CD4-positive, alpha-beta T cell treated with Interleukin-10 for 1 hour (primary cell): Measurements from ENCODE around the gene IFITM2.
"Not testable (repeated sequence)": the region's sequence is repeated elsewhere in the genome, so short reads cannot be mapped to it uniquely, and the experiment has no call there.

Experiments
- DNase-seq: peaks from one replicate; pipeline ENCODE4 v3.0.0-alpha.2; 2020

IFITM2 gene

DNA sequence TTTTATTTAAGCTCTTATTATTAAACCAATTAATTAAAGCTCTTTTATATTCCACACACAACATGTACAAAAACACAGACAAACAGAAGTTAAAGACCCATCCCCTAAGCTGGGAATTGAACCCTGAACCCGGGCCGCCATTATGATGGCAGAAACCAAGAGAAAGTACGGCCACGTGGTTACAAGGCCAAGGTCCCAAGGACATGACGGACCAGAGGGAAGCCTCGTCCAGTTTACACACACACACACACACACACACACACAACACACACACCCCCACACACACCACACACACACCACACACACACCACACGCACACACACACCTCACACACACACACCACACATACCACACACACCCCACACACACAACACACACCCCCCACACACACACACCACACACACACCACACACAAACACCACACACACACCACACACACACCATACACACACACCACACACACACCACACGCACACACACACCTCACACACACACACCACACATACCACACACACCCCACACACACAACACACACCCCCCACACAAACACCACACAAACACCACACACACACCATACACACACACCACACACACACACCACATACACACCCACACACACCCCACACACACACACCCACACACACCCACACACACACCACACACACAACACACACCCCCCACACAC is 41.8 kb downstream of the IFITM2 start:
- DNase-seq = not testable (repeated sequence)

DNA sequence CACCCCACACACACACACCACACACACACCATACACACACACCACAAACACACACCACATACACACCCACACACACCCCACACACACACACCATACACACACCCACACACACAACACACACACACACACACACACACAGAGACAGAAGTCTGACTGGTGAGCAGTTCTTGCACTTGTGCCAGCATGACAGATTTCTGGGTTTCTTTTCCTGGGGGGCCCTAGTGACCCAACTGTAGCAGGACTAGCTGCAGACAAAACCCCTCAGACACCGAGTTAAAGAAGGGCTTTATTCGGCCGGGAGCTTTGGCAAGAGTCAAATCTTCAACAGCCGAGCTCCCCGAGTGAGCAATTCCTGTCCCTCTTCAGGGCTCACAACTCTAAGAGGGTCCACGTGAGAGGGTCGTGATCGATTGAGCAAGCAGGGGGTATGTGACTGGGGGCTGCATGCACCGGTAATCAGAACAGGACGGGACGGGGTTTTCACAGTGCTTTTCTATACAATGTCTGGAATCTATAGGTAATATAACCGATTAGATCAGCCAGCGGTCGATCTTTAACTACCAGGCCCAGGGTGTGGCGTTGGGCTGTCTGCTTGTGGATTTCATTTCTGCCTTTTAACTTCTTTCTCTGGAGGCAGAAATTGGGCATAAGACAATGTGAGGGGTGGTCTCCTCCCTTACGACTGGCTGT is 42.6 kb downstream of the IFITM2 start:
- not testable (repeated sequence) for DNase-seq

DNA sequence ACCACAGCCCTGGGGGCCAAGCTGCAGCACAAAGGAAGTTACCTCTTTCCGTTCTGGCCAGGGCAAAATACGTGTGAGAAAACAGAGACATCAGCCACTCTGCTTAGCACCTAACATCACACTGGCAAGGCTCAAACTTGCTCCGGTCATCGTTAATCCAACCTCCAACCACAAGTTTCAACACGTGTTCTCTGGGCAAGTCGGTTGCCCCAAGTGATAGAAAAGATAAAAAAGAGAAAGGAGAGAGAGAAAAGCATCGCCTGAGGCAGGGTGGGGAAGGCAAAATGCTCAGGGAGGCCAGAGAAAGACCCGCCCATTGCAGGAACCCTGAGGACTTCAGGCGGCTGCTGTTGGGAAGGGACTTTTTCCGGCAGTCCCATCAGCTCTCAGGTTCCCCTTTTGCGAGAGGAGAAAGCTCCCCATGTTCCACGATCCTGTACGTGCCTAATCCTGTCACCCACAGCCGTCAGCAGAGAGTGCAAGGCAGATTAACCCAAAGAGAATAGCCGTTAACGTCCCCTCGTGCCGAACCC is 43.2 kb downstream of the IFITM2 start:
- peak; percentile 33 for DNase-seq

DNA sequence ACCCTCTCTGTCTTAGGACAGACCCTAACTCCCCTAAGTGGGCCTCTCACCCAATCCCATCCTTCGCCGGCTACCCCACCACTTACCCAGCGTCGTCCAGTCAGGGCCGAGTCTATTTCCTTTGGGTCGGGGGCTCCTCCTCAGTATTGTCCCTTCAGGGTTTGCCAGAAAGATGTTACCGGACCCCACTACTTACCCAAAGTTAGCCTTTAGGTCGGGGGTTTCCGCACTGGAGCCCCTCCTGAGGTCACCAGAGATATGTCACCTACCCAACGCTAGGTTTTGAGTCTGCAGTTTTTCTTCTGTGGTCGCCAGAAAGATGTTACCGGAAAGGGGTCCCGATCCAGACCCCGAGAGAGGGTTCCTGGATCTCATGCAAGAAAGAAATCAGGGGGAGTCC is 43.8 kb downstream of the IFITM2 start:
- DNase-seq = no peak

DNA sequence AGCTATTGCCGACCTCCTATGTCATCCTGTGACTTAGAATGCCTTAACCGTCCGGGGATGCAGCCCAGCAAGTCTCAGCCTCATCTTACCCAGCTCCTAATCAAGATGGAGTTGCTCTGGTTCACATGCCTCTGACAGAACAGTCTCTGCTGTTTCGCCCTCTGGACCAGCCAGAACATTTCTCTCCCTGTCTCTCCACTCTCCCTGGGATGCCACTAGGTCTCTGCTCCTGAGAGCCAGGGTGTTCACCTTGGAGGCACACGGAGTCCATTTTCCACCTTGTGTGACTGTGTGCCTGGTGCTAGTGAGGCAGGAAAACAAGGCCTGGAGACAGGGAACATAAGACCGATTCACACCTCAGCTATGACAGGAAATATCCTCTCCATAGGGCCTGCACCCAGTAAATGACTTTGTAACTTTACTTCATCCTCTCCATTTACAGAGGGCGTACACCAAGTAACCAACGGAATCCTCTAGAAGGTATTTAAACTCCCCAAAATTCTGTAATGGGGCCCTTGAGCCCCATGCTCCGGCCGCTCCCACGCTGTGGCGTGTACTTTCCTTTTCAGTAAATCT is 44.9 kb downstream of the IFITM2 start:
- no peak for DNase-seq

DNA sequence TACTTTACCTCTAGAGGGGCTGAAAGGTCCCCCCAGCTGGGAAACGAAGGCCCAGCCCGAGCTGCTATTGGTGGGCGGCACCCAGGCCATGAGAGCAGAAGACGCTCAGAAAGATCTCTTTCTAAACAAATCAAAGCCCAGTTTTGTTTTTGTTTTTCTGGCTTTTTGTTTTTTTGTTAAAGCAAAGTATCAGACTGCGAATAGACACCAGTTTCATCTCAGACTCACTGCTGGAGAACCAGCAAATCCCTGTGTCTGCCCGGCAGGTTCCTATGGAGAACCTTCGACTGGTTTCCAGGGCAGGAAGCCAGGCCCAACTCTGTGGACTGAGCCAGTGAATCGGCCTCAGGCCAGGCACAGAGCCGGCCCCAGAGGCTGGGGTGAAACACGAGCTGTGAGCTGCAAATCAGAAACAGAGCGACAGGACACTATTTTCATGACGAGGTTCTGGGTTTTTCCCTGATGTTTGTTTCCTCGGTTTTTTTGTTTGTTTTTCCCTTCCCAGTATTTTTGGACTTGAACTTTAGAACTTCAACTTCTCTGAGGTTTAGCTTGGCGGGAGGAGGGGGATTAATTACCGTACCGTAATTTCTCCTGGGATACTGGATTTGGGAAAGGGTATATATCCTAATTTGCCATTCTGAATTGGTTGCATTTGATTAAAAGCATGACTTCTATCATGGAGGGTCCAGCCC is 45.7 kb downstream of the IFITM2 start:
- DNase-seq = no peak

DNA sequence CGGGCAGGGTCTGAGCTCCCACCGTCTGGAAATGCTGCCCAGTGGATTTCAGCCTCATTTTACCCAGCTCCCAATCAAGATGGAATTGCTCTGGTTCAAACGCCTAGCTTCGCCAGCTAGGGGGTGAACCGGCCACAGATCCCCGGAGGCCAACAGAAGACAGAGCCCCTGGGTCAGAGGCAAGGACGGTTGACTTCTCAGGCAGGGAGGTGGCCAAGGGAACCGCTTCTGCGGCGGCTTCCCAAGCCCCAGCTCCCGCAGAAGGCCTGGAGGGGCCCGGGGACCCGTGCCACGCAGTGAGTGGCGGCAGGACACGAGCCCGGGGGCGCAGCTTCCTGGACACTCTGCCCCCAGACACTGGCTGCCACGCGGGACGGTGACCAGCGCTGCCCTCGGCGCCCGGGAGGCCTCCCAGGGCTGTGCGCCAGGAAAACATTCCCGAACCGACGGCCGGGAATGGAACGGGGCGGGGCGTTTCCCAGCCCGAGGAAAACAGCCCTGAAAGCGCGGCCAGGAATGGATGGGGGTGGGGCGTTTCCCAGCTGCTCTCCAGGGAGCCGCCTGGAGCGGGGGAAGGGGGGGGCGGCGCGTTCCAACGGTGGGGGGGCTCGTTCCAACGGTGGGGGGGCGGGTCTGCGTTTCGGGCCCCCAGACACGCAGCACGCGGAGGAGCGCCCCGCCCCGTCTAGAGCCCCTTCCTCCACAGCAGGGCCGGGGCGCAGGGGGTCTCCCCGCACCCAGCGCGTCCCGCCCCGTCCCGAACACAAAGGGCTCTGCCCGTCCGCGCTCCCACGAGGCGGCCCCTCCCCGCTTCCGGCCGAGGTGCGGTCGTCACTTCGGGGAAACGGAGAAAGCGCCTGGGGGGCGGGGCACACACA is 48.2 kb downstream of the IFITM2 start:
- peak; percentile 93 for DNase-seq

DNA sequence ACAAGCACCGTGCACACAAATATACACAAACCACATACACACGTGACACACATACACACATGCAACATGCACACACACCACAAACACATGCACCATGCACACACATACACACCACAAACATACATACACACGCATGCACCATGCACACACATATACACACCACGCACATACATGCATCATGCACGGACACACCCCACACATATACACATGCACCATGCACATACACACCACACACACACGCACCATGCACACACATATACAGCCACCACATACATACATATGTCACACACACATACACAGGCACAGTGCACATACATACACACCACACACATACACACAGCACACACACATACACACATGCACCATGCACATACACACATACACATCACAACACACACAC is 49.0 kb downstream of the IFITM2 start:
- no peak for DNase-seq

DNA sequence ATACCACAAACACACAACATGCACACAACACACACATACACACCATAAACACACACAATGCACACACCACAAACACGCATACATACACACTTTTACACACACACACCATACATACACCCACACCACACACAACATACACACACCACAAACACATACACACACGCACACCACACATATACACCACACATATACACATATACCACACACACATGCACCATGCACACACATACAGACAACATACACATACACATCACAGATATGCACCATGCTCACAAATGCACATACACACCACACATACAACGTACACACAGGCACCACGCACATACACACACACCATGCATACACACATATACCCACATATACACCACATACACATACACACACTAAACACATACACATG is 50.0 kb downstream of the IFITM2 start:
- no peak for DNase-seq

DNA sequence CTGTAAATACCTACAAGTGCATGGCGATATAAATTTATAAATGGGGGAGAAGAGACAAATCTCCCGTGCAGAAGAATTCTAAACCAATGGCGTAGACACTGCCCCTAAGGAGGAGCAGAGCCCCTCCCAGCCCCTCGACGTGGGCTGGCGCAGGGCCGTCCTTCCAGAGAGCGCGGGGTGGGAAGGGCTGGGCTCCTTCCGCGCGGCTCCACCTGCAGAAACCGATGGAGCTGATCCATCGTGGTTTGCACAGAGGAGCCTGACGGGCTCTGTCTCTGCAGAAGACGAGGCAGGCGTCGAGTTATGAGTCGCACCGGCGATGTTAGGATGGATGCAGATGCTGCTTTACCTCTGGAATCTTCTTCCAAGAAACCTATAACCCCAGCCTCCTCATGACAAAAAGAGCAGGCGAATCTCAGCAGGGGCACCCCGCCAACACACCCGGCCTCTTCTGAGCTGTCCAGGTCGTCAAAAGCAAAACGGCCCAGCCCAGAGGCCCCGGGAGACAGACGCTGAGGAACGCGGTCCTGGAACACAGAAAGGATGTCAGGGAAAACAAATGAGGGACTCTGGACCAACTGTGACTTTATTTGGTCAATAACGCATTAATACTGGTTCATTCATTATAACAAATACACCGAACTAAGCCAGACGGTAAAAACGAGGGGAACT is 50.6 kb downstream of the IFITM2 start:
- no peak for DNase-seq
